Mucosa of rectum (tissue), 2 donors: ENCODE measurements around the gene MRGPRX1.
"Not testable (repeated sequence)": the region's sequence is repeated elsewhere in the genome, so short reads cannot be mapped to it uniquely, and the experiment has no call there.

ENCODE experiments used
- H3K27ac ChIP-seq, 2 donors: one replicate each; pipeline ENCODE4 v1.7.0; 2013; ENCODE audit warnings: inconsistent platforms in 2 of 2, low read depth in 2 of 2, low read length in 2 of 2
- H3K27me3 ChIP-seq, 2 donors: one replicate each; pipeline ENCODE4 v1.7.0; 2013; ENCODE audit warnings: low read length in 2 of 2; ENCODE audit not compliant: control insufficient read depth in 2 of 2, insufficient read depth in 2 of 2
- H3K36me3 ChIP-seq, 2 donors: one replicate each; pipeline ENCODE4 v1.7.0; 2013; ENCODE audit warnings: low read length in 2 of 2; ENCODE audit not compliant: control insufficient read depth in 2 of 2, insufficient read depth in 2 of 2
- H3K4me1 ChIP-seq, 2 donors: one replicate each; pipeline ENCODE4 v1.7.0; 2013; ENCODE audit warnings: low read length in 2 of 2, mild to moderate bottlenecking in 1 of 2; ENCODE audit not compliant: control insufficient read depth in 2 of 2, insufficient read depth in 2 of 2
- H3K4me3 ChIP-seq, 2 donors: one replicate each; pipeline ENCODE4 v1.7.0; 2013; ENCODE audit warnings: low read length in 2 of 2
- H3K9ac ChIP-seq, 2 donors: one replicate each; pipeline ENCODE4 v1.7.0; 2013; ENCODE audit warnings: low read length in 2 of 2, low read depth in 1 of 2, mild to moderate bottlenecking in 1 of 2
- H3K9me3 ChIP-seq, 2 donors: one replicate each; pipeline ENCODE4 v1.7.0; 2013; ENCODE audit warnings: low read length in 2 of 2; ENCODE audit not compliant: control insufficient read depth in 2 of 2
- donor health status: healthy.
- donor health status: Normal muscosa, but diverticular disease.

The MRGPRX1 gene

DNA sequence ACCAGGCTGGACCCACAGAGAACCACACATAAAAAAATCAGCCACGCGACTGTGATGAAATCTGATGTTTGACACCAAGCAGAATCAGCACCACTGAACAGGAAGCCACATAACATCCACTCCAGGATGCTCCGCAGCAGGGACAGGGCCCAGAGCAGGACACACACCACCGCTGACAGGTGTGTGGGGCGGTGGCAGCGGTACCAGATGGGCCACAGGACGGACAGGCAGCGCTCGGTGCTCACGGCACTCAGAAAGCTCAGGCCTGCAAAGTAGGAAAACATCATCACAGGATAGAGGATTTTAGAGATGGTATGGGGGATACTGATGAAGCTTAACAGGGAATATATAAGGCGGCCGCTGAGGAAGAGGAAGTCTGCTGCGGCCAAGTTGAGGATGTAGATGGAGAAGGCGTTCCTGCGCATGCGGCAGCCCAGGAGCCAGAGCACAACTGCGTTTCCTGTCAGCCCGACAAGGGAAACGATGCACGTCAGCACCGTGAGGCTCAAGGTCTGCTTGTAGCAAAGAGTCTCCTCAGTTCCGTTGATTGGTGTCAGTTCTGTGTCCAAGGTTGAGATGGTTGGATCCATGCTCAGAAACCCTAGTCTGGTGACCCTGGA, 4.9 kb downstream of the MRGPRX1 start:
- H3K9ac ChIP-seq = no peak overlapping the region
- no peak overlapping the region for H3K27ac ChIP-seq
- H3K9me3 ChIP-seq = no peaks in the 10 kb centered on the region
- no peaks in the 10 kb centered on the region for H3K4me1 ChIP-seq
- H3K4me3 ChIP-seq = no peak overlapping the region
- no peaks in the 10 kb centered on the region for H3K27me3 ChIP-seq
- H3K36me3 ChIP-seq = no peaks in the 10 kb centered on the region

DNA sequence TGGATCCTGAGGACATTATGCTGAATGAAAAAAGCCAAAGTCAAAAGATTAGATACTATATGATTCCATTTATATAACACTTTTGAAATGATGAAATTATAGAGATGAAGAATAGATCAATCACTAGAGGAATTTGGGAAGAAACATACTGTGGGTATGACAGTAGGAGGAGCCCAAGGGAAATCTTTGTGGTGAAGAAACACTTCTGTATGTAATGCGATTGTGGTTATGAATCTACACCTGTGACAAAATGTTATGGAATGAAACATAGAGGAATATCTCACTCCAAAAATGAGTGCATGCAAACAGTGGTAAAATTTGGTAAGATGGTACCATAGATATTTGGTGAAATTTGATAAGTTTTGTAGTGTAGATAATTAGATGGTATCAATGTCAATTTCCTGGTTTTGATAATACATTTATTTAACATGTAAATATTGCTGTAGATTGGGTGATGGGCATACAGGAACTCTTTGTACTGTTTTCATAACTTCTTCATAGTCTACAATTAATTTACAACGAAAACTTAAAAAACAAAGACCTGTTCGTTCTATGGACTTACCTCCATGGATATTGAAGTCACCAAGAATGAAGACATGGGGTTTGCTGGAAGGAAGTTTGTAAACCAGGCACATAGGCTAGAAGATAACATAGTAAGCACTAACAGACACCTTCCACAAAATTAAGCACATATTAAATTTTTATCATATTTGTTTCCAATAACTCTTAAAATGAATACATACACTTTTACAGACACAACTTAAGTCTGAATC, 11.5 kb downstream of the MRGPRX1 start:
- Histone ChIP-seq H3K9me3 (no peaks in the 10 kb centered on the region), H3K36me3 (no peaks in the 10 kb centered on the region), H3K9ac (no peak overlapping the region), H3K27ac (no peak overlapping the region), H3K27me3 (no peaks in the 10 kb centered on the region), H3K4me1 (no peaks in the 10 kb centered on the region), H3K4me3 (no peak overlapping the region)

DNA sequence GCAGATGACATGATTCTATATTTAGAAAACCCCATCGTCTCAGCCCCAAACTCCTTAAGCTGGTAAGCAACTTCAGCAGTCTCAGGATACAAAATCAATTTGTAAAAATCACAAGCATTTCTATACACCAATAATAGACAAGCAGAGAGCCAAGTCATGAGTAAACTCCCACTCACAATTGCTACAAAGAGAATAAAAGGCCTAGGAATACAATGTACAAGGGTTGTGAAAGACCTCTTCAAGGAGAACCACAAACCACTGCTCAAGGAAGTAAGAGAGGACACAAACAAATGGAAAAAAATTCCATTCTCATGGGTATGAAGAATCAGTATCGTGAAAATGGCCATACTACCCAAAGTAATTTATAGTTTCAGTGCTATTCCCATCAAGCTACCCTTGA, 13.8 kb downstream of the MRGPRX1 start:
- H3K9me3 ChIP-seq, H3K4me3 ChIP-seq, H3K9ac ChIP-seq, H3K4me1 ChIP-seq, H3K36me3 ChIP-seq, H3K27ac ChIP-seq, H3K27me3 ChIP-seq: not testable (repeated sequence)

DNA sequence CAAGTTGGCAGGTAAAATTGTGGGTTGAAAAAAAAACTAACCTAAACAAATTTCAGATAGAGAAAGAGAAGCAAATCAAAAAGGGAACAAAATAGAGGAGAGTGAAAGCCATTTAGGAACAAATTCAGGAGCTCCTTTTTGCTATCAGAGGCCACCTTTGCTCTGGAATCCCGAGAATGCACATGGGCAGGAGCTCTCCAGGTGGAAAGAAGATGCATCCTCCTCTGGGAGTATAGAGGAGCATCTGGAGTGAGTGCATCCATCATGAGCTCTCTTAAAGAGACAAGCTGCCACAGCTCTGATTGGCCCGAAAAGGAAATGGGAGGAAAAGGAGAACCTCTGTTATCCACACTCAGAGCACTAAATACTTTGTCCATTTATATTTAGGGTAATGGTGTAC, 26.3 kb downstream of the MRGPRX1 start:
- Histone ChIP-seq H3K9me3 (no peaks in the 10 kb centered on the region), H3K4me3 (no peak overlapping the region), H3K27ac (no peak overlapping the region), H3K4me1 (no peaks in the 10 kb centered on the region), H3K9ac (no peak overlapping the region), H3K36me3 (no peaks in the 10 kb centered on the region), H3K27me3 (no peaks in the 10 kb centered on the region)

DNA sequence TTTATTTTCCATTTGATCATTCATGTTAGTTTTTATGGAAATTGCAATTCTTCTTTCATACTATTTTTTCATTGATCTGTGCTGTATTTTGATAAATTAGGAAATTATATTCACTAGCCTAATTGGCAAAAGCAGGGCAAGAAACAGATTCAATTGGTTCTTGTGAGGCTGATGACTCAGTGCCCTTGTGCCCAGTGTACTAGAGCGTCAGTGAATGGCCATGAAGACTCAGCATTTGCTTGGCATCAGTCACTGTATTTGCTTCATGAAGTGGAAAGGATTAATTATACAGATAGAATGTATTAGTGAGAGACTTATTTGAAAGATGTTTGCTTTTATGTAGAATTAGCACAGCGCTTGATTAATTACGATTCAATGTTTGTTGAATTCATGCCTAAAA, 31.8 kb downstream of the MRGPRX1 start:
- Histone ChIP-seq H3K36me3 (no peaks in the 10 kb centered on the region), H3K9me3 (no peaks in the 10 kb centered on the region), H3K27me3 (no peaks in the 10 kb centered on the region), H3K9ac (no peak overlapping the region), H3K4me1 (no peaks in the 10 kb centered on the region), H3K27ac (no peak overlapping the region), H3K4me3 (no peak overlapping the region)

DNA sequence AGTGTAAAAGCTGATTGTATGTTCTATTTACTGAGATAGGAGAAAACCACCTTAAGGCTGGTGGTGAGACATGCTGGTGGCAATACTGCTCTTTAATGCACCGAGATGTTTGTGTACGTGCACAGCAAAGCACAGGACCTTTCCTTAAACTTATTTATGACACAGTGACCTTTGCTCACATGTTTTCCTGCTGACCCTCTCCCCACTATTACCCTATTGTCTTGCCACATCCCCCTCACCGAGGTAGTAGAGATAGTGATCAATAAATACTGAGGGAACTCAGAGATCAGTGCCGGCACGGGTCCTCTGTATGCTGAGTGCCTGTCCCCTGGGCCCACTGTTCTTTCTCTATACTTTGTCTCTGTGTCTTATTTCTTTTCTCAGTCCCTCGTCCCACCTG, 38.6 kb downstream of the MRGPRX1 start:
- not testable (repeated sequence) for H3K36me3 ChIP-seq, H3K4me3 ChIP-seq, H3K9ac ChIP-seq, H3K27ac ChIP-seq, H3K4me1 ChIP-seq, H3K27me3 ChIP-seq, H3K9me3 ChIP-seq

DNA sequence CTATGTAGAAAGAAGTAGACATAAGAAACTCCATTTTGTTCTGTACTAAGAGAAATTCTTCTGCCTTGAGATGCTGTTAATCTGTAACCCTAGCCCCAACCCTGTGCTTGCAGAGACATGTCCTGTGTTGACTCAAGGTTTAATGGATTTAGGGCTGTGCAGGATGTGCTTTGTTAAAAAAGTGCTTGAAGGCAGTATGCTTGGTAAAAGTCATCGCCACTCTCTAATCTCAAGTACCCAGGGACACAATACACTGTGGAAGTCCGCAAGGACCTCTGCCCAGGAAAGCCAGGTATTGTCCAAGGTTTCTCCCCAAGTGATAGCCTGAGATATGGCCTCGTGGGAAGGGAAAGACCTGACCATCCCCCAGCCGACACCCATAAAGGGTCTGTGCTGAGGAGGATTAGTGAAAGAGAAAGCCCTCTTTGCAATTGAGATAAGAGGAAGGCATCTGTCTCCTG, 39.0 kb downstream of the MRGPRX1 start:
- H3K4me1 ChIP-seq, H3K4me3 ChIP-seq, H3K9me3 ChIP-seq, H3K27ac ChIP-seq, H3K9ac ChIP-seq, H3K36me3 ChIP-seq, H3K27me3 ChIP-seq: not testable (repeated sequence)

DNA sequence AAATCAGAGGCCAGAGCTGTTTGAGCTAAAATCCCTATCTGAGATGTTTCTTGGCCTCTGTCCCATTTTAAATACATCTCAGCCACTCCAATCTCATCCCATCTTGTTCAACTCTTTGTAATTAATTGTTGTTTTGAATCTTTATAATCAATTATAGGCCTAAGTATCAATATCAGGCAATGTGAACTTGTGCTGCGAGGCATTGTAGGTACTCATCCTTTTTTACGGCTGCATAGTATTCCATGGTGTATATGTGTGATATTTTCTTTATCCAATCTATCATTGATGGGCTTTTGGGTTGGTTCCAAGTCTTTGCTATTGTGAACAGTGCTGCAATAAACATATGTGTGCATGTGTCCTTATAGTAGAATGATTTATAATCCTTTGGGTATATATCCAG, 47.5 kb downstream of the MRGPRX1 start:
- H3K9ac ChIP-seq, H3K9me3 ChIP-seq, H3K36me3 ChIP-seq, H3K27me3 ChIP-seq, H3K4me1 ChIP-seq, H3K27ac ChIP-seq, H3K4me3 ChIP-seq: not testable (repeated sequence)

DNA sequence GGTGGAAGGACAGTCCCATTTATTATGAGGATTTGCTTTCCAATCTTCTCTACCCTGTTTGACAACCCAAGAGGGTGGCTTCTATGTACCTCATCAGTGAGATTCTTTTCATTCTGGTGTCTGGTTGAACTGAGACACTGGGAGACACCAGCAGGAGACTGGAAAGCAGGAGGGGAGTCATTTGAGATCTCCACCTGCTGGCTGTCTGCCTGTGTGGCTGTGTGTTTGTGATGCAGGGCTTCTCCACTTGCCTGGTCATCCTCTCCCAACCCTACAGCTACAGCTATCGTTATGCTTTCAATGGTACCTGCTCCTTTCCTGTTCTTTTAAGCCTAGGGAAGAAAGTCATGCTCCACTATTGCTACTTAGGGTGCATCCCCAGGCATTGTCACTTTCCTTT, 48.6 kb downstream of the MRGPRX1 start:
- H3K36me3 ChIP-seq = no peaks in the 10 kb centered on the region
- no peak overlapping the region for H3K4me3 ChIP-seq
- H3K27me3 ChIP-seq = no peaks in the 10 kb centered on the region
- no peak overlapping the region for H3K27ac ChIP-seq
- no peaks in the 10 kb centered on the region for H3K4me1 ChIP-seq
- no peaks in the 10 kb centered on the region for H3K9me3 ChIP-seq
- no peak overlapping the region for H3K9ac ChIP-seq
